PFSK-1 (cell line): ENCODE data around the gene PLXND1. TPM values are rescaled to one million over a fixed set of nuclear protein-coding genes. Genes with fewer than 3 reads are reported as not detected.

Source experiments
- FOXP2 ChIP-seq: optimal IDR thresholded peaks from 2 replicates; pipeline ENCODE3; 2011; ENCODE audit warnings: borderline replicate concordance, control low read depth, inconsistent platforms; ENCODE audit not compliant: insufficient read depth; ENCODE audit errors: extremely low read length, extremely low read depth
- POLR2AphosphoS5 ChIP-seq: IDR thresholded peaks from 2 replicates; pipeline ENCODE4 v1.6.1; 2012; ENCODE audit warnings: low read depth, mild to moderate bottlenecking, control low read depth, low read length, moderate library complexity
- REST ChIP-seq, 2 experiments: IDR thresholded peaks; 2 replicates each; pipeline versions ENCODE4 v1.6.1 to v1.8.0; 2011 to 2012; ENCODE audit warnings: low read depth in 2 of 2, low read length in 2 of 2, control low read depth in 1 of 2, inconsistent platforms in 1 of 2, mild to moderate bottlenecking in 1 of 2, moderate library complexity in 1 of 2; ENCODE audit not compliant: insufficient read depth in 1 of 2
- SIN3A ChIP-seq: IDR thresholded peaks from 2 replicates; pipeline ENCODE4 v1.6.1; 2012; ENCODE audit warnings: mild to moderate bottlenecking, low read length, moderate library complexity, borderline replicate concordance; ENCODE audit not compliant: insufficient read depth
- TAF1 ChIP-seq: IDR thresholded peaks from 2 replicates; pipeline ENCODE4 v1.6.1; 2012; ENCODE audit warnings: low read length, control low read depth, borderline replicate concordance; ENCODE audit not compliant: insufficient read depth
- polyA plus RNA-seq: library from polyadenylated mRNA; unstranded; fragments of >200 nt; gene quantifications from one replicate; pipeline ENCODE4 v1.2.1, GENCODE V29; 2012; ENCODE audit warnings: low read depth, missing spikeins; ENCODE audit not compliant: insufficient read length

The PLXND1 gene
- 211 TPM for polyA plus RNA-seq

- TF ChIP-seq TAF1, result 0 out of 2 replicates have a peak, but pooled peaks have one; percentile 41
- peak; percentile 12; the same call in 1 of the 2 replicates for TF ChIP-seq POLR2AphosphoS5
- no peak for TF ChIP-seq REST (IDR thresholded peaks at IDR 0.05; ENCODE audit: insufficient read depth in 1 of 2, low read depth in 2 of 2, low read length in 2 of 2)
Observed at GRCh38 chr3:129606636-129607390, at the start of gene PLXND1. Gene PLXND1 (minus strand): TSS chr3:129606676. CDS start chr3:129606639, 37 bp downstream.

GRCh38 chr3:129655291-129655700 is 48.8 kb upstream of the PLXND1 start:
- TF ChIP-seq TAF1, result no peak
- no peak for TF ChIP-seq POLR2AphosphoS5
- no peak for TF ChIP-seq SIN3A
- no peak for TF ChIP-seq FOXP2
- no peak for TF ChIP-seq REST (IDR thresholded peaks at IDR 0.05; ENCODE audit: insufficient read depth in 1 of 2, low read depth in 2 of 2, low read length in 2 of 2)

- TF ChIP-seq REST (IDR thresholded peaks at IDR 0.05; ENCODE audit: insufficient read depth in 1 of 2, low read depth in 2 of 2, low read length in 2 of 2) (no peak), POLR2AphosphoS5 (no peak), TAF1 (no peak), SIN3A (no peak), FOXP2 (no peak)
Observed at GRCh38 chr3:129654131-129654530, 47.7 kb upstream of the PLXND1 start.

GRCh38 chr3:129653019-129653418 is 46.5 kb upstream of the PLXND1 start:
- TF ChIP-seq TAF1 (no peak), POLR2AphosphoS5 (no peak), SIN3A (no peak), FOXP2 (no peak), REST (IDR thresholded peaks at IDR 0.05; ENCODE audit: insufficient read depth in 1 of 2, low read depth in 2 of 2, low read length in 2 of 2) (no peak)
